Activated naive CD4-positive, alpha-beta T cell treated with anti-CD3 and anti-CD28 coated beads, Interleukin-2, amount 10 ng/mL, durations not matched to agents 7 days and 5 days (primary cell): ENCODE results near the gene REPIN1.

Source experiments
- CTCF ChIA-PET: fragments of 350-600 bp; sonication (Branson Sonifier 250); formaldehyde crosslinking; loops from one replicate; lab custom pipeline; 2021; ENCODE audit warnings: antibody characterized with exemption; lab: Charles Lee
- DNase-seq: peaks from one replicate; pipeline ENCODE4 v3.0.0-alpha.2; 2020
- H3K27ac Mint-ChIP-seq: one replicate; pipeline ENCODE4 v1.8.0; 2021; ENCODE audit warnings: mild to moderate bottlenecking, moderate library complexity, mixed read lengths
- H3K27me3 Mint-ChIP-seq: one replicate; pipeline ENCODE4 v1.8.0; 2021; ENCODE audit warnings: mild to moderate bottlenecking, mixed read lengths
- H3K36me3 Mint-ChIP-seq: one replicate; pipeline ENCODE4 v1.8.0; 2021; ENCODE audit warnings: mixed read lengths
- H3K4me1 Mint-ChIP-seq: one replicate; pipeline ENCODE4 v1.8.0; 2021; ENCODE audit warnings: mixed read lengths
- H3K4me3 Mint-ChIP-seq: one replicate; pipeline ENCODE4 v1.8.0; 2021; ENCODE audit warnings: mild to moderate bottlenecking, moderate library complexity, mixed read lengths
- H3K9me3 Mint-ChIP-seq: one replicate; pipeline ENCODE4 v1.8.0; 2021; ENCODE audit warnings: mixed read lengths

REPIN1 gene

GRCh38 chr7:150368096-150368883 lies at the start of gene REPIN1:
Gene REPIN1, plus strand, starts transcription at chr7:150368822. Its CDS starts 890 bp downstream, at chr7:150369712.
- Mint-ChIP-seq H3K27me3 (no peaks in the 10 kb centered on the region), H3K27ac (peak within 1 kb of the TSS; percentile 91), H3K4me3 (peak within 1 kb of the TSS; percentile 93), H3K4me1 (peaks cover 52% of the 10 kb centered on the region), H3K9me3 (no peaks in the 10 kb centered on the region), H3K36me3 (peaks cover 15% of the 10 kb centered on the region)
- CTCF ChIA-PET = interaction anchor here (0.9 to 2.0 kb wide), 2 partner anchors 10 to 12 kb away, joined by 5 to 6 read pairs; no protein-coding TSS in a partner anchor
- DNase-seq = peak; percentile 86

DNA sequence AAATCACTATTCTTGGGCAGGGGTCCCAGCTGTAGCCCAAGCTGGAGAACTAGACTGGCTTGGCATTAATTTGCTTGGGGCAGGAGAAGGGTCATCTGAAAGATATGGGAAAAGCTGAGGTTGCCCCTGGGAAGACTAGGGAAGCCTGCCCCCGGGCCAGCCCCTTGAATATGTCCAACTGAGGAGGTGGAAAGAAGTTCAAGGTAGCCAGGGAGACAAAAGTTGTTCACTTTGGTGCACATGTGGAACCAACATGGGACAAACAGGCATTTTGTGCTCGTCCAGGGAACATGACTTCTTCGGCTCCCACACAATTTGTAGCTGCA lies 46.9 kb upstream of the REPIN1 start:
- Mint-ChIP-seq H3K27ac (peak overlapping the region; percentile 93), H3K4me1 (peaks cover 46% of the 10 kb centered on the region), H3K27me3 (no peaks in the 10 kb centered on the region), H3K9me3 (no peaks in the 10 kb centered on the region), H3K4me3 (peak overlapping the region; percentile 92), H3K36me3 (peaks cover 40% of the 10 kb centered on the region)
- CTCF ChIA-PET = no interaction called here
- no peak for DNase-seq

GRCh38 chr7:150322114-150322832 lies 46.3 kb upstream of the REPIN1 start:
- H3K27me3 Mint-ChIP-seq = no peaks in the 10 kb centered on the region
- DNase-seq = peak; percentile 83
- CTCF ChIA-PET = interaction anchor here (1.1 kb wide), 1 partner anchor 13 kb away, joined by 3 read pairs; no protein-coding TSS in a partner anchor
- peak overlapping the region; percentile 92 for H3K4me3 Mint-ChIP-seq
- H3K9me3 Mint-ChIP-seq = no peaks in the 10 kb centered on the region
- H3K4me1 Mint-ChIP-seq = peaks cover 46% of the 10 kb centered on the region
- H3K36me3 Mint-ChIP-seq = peaks cover 44% of the 10 kb centered on the region
- H3K27ac Mint-ChIP-seq = peak overlapping the region; percentile 93

- DNase-seq = peak; percentile 74
- Mint-ChIP-seq H3K4me1 (peaks cover 46% of the 10 kb centered on the region), H3K27ac (peak within 1 kb of the TSS; percentile 93), H3K4me3 (peak within 1 kb of the TSS; percentile 92), H3K36me3 (peaks cover 48% of the 10 kb centered on the region), H3K27me3 (no peaks in the 10 kb centered on the region), H3K9me3 (no peaks in the 10 kb centered on the region)
- CTCF ChIA-PET = interaction anchor here (0.6 to 1.1 kb wide), 2 partner anchors 12 to 436 kb away, joined by 3 read pairs; no protein-coding TSS in a partner anchor
These were observed 45.6 kb upstream of the REPIN1 start, which contains the start of the genes ACTR3C and LRRC61 for GRCh38 chr7:150322833-150323681. Gene ACTR3C, minus strand, starts transcription at chr7:150323545. Its CDS starts 28,249 bp downstream, at chr7:150295296. Gene LRRC61, plus strand, starts transcription at chr7:150323355. Its CDS starts 13,507 bp downstream, at chr7:150336862.

- Mint-ChIP-seq H3K36me3 (peaks cover 54% of the 10 kb centered on the region), H3K27me3 (no peaks in the 10 kb centered on the region), H3K9me3 (no peaks in the 10 kb centered on the region), H3K4me3 (peak overlapping the region; percentile 92), H3K27ac (peak overlapping the region; percentile 93), H3K4me1 (peaks cover 46% of the 10 kb centered on the region)
- CTCF ChIA-PET = interaction anchor here (1.1 kb wide), 1 partner anchor 11 kb away, joined by 3 read pairs; no protein-coding TSS in a partner anchor
- no peak for DNase-seq
These were observed 44.8 kb upstream of the REPIN1 start for GRCh38 chr7:150323682-150324372.

GRCh38 chr7:150324373-150324961 lies 44.2 kb upstream of the REPIN1 start:
- no peaks in the 10 kb centered on the region for H3K27me3 Mint-ChIP-seq

GRCh38 chr7:150325110-150325611 lies 43.5 kb upstream of the REPIN1 start:
- peak overlapping the region; percentile 93 for H3K27ac Mint-ChIP-seq
- H3K36me3 Mint-ChIP-seq = peaks cover 55% of the 10 kb centered on the region
- no peaks in the 10 kb centered on the region for H3K9me3 Mint-ChIP-seq
- DNase-seq = no peak
- CTCF ChIA-PET = no interaction called here
- H3K27me3 Mint-ChIP-seq = no peaks in the 10 kb centered on the region
- H3K4me1 Mint-ChIP-seq = peaks cover 42% of the 10 kb centered on the region
- peak overlapping the region; percentile 92 for H3K4me3 Mint-ChIP-seq

More at GRCh38 chr7:150324373-150324961, 44.2 kb upstream of the REPIN1 start:
- Mint-ChIP-seq H3K4me3 (peak overlapping the region; percentile 92), H3K4me1 (peaks cover 46% of the 10 kb centered on the region), H3K9me3 (no peaks in the 10 kb centered on the region), H3K36me3 (peaks cover 58% of the 10 kb centered on the region), H3K27ac (peak overlapping the region; percentile 93)
- no peak for DNase-seq
- CTCF ChIA-PET = no interaction called here

GRCh38 chr7:150325901-150326300 lies 42.7 kb upstream of the REPIN1 start:
- no peak for DNase-seq
- no peak overlapping the region for H3K27ac Mint-ChIP-seq
- H3K4me3 Mint-ChIP-seq = no peak overlapping the region
- no peaks in the 10 kb centered on the region for H3K9me3 Mint-ChIP-seq
- CTCF ChIA-PET = no interaction called here
- peaks cover 39% of the 10 kb centered on the region for H3K4me1 Mint-ChIP-seq
- no peaks in the 10 kb centered on the region for H3K27me3 Mint-ChIP-seq
- peaks cover 56% of the 10 kb centered on the region for H3K36me3 Mint-ChIP-seq

DNA sequence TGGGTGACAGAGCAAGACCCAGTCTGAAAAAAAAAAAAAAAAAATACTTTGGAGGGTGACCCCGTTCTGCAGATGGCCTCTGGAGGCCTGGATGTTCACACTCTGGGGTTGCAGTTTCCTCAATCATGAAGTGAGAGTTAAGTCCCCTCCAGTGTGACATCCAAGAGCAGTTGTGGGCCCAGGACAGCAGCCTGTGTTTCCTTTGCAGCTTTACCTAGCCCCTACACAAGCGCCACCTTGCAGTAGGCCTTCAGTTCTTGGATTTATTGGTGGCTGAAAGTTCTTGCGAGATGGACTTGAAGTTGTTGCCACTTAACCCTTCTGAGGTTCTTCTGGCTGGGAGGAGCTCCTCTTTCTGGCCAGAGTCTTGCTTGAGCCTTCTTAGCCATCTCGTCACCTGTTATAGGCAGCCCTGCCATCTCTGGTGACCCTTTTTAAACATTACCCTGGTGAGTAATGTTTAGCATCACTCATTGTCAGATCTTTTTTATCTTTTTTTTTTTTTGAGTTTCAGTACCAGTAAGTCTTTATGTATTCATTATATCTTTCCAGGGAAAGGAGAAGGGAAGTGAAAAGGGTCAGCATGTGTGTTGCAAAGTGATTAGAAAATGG lies 41.9 kb upstream of the REPIN1 start:
- Mint-ChIP-seq H3K27ac (no peak overlapping the region), H3K36me3 (peaks cover 52% of the 10 kb centered on the region), H3K4me1 (peaks cover 32% of the 10 kb centered on the region), H3K9me3 (no peaks in the 10 kb centered on the region), H3K4me3 (no peak overlapping the region), H3K27me3 (no peaks in the 10 kb centered on the region)
- no peak for DNase-seq
- CTCF ChIA-PET = no interaction called here

DNA sequence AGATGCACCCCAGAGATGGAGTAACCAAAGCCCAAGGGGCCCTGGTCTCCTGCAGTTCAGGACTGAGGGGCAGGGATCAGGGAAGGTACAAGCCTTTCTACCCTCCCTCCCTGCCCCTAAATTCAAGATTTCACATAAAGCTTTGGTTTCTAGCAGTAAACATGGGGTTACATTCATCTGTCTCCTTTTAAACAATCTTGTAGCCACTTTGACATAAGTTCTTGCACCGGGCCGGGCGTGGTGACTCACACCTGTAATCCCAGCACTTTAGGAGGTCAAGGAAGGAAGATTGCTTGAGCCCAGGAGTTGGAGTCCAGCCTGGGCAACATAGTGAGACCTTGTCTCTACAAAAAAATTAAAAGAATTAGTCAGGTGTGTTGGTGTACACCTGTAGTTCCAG lies 41.3 kb upstream of the REPIN1 start:
- Mint-ChIP-seq H3K36me3 (peaks cover 52% of the 10 kb centered on the region), H3K27me3 (no peaks in the 10 kb centered on the region), H3K4me3 (no peak overlapping the region), H3K4me1 (peaks cover 27% of the 10 kb centered on the region), H3K27ac (no peak overlapping the region), H3K9me3 (no peaks in the 10 kb centered on the region)
- CTCF ChIA-PET = no interaction called here
- no peak for DNase-seq

GRCh38 chr7:150329331-150330120 lies 39.1 kb upstream of the REPIN1 start:
- Mint-ChIP-seq H3K27me3 (no peaks in the 10 kb centered on the region), H3K36me3 (peaks cover 41% of the 10 kb centered on the region), H3K9me3 (no peaks in the 10 kb centered on the region), H3K4me1 (peaks cover 11% of the 10 kb centered on the region), H3K4me3 (no peak overlapping the region), H3K27ac (no peak overlapping the region)
- CTCF ChIA-PET = interaction anchor here (0.6 to 0.7 kb wide), 2 partner anchors 45 to 77 kb away, joined by 3 read pairs; no protein-coding TSS in a partner anchor
- DNase-seq = no peak
